NT2/D1 (cell line): ENCODE results near the gene TRIM71.

Experiments
- SUZ12 ChIP-seq: IDR thresholded peaks from 2 replicates; pipeline ENCODE4 v1.6.1; 2011; ENCODE audit not compliant: insufficient read length, insufficient read depth; ENCODE audit errors: extremely low read depth
- YY1 ChIP-seq: IDR thresholded peaks from 2 replicates; pipeline ENCODE4 v1.6.1; 2011; ENCODE audit not compliant: insufficient read length, insufficient read depth

DNA sequence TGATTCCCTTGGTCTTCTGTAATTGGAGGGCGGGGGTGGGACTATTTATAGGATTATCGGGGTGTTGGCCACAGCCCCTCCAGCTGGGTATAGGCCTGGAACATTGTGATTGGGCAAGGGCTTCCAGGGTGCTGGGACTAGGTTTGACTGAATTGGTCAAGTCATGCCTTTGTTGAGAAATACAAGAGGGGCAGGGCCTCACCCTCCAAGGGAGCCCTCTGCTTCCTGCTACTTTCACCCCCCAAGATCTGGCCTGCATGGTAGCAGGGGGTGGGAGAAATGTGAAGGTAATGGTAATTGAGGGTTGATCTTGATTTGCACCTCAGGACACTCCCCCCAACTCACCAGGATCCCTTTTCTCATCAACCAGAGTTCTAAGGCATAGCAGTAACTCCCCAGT lies 25.2 kb downstream of the TRIM71 start:
- TF ChIP-seq YY1 (no peak), SUZ12 (no peak)
